Stimulated activated CD8-positive, alpha-beta memory T cell treated with anti-CD3 and anti-CD28 coated beads, Interleukin-4, amount 100 ng/mL, for 1 hour (primary cell): ENCODE measurements around the gene FBL.
A peak's percentile ranks its signal among the peaks of the same experiment; 100 is the strongest.

Experiments
- DNase-seq, 2 donors: peaks; one replicate each; pipeline ENCODE4 v3.0.0-alpha.2; 2020; ENCODE audit warnings: low read depth in 2 of 2, low spot score in 1 of 2

Gene FBL

GRCh38 chr19:39843919-39844793, 2.0 kb downstream of the FBL start:
- DNase-seq = no peak

GRCh38 chr19:39842693-39843435, 3.3 kb downstream of the FBL start:
- no peak for DNase-seq

DNA sequence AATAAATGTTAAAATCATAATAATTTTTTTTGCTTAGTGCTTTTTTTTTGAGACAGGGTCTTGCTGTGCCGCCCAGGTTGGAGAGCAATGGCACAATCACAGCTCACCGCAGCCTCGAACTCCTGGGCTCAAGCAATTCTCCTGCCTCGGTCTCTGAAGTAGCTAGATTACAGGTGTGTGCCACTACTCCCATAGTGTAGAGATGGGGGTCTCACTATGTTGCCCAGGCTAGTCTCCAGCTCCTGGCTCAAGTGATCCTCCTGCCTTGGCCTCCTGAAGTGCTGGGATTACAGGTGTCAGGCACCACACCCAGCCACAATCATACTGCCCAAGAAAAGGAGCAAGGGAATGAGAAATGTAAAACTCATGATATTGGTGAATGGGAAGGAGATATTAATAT, 5.1 kb downstream of the FBL start:
- DNase-seq = no peak

- no peak for DNase-seq
Observed at GRCh38 chr19:39840492-39840891, 5.7 kb downstream of the FBL start.

- no peak for DNase-seq
Observed at GRCh38 chr19:39839678-39840327, 6.4 kb downstream of the FBL start.

GRCh38 chr19:39838569-39838968, 7.6 kb downstream of the FBL start:
- DNase-seq = no peak

GRCh38 chr19:39837978-39838377, 8.2 kb downstream of the FBL start:
- no peak for DNase-seq

DNA sequence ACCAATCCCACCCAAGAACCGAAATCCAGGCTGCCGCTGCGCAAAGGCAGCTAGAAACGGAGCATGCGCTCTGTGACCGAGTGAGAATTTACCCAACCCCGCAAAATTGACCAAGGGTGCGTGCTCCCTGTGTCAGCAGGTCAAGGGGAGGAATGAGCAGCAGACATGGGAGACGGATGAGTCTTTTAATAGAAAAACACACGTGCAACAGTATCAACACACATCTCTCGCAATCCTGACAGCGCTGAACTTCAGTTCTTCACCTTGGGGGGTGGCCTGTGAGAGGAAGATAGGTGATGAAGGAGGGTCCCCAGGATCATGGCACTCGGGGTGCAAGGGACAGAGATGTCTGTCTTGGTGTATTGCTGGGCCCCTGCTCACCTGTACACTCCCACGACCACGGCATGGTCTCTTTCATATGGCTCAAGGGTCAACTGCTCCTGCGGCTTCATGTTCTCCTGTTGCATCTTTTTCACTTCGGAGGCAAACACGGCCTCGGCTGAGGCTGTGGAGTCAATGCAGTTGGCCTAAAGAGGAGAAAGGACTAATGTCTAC, 11.8 kb downstream of the FBL start:
- no peak for DNase-seq

DNA sequence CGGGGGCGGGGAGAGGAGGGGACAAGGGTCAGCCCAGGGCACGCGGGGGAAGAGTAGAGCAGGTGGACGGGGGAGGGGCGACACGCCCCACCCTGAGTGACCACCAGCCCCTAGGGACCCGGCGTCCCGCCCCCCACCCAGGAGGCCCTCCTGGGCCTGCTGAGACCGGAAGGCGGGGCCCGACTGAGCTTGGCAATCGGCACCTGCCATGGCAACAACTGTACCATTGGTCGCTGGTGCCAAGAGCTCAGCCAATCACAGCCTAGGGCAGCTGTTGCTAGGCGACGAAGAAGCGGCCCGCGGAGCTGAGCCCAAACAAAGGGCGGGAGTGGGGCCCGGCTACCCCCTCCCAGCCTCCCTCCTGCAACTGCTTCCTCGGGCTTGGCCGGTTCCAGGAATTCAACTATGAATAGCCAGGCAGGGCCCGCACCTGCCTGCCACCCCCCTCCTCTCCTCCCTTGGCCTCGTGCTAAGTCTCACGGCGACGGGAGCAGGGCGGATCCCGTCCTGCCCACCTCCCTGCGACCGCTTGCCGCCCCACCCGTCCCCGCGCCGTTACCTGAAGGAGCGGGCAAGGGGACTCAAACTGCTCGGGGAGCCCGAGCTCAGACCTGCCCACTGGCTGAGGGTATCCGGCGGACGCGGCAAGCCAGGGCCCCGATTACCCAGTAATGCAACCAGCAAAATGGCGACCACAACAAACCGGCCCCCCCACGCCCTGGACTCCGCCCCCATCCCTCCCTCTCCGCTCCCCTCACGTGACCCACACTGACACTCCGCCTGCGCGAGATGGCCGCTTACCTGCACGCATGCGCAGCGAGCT, 12.5 kb downstream of the FBL start, which contains the start of gene DYRK1B:
TSS of gene DYRK1B (minus strand) at position 699 of the 823 bp plus-strand sequence. CDS start 2,295 bp downstream, outside the sequence.
- DNase-seq = peak; percentile 95

GRCh38 chr19:39833160-39833463, 13.1 kb downstream of the FBL start:
- DNase-seq = no peak

- DNase-seq = no peak
Observed at GRCh38 chr19:39832341-39833083, 13.7 kb downstream of the FBL start.

DNA sequence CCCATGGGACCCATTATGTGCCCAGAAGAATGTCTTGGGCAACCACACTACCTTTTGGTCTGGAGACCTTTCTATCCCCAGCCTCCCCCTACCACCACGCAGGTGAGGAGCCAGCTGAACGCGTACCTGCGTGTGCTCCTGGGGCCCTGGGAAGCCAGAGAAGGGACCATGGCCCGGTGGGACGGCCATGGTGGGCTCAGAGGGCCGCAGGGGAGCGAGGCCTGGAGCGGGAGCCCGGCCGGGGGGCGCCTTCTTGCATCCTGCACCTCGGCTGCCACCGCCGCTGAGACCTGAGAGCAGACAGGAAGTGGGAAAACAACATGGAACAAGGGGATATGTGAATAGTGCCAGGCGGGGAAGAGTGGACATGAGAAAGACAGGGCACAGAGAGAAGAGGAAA, 14.5 kb downstream of the FBL start:
- no peak for DNase-seq

- no peak for DNase-seq
Observed at GRCh38 chr19:39830847-39831246, 15.3 kb downstream of the FBL start.

- DNase-seq = no peak
Observed at GRCh38 chr19:39830406-39830805, 15.8 kb downstream of the FBL start.

DNA sequence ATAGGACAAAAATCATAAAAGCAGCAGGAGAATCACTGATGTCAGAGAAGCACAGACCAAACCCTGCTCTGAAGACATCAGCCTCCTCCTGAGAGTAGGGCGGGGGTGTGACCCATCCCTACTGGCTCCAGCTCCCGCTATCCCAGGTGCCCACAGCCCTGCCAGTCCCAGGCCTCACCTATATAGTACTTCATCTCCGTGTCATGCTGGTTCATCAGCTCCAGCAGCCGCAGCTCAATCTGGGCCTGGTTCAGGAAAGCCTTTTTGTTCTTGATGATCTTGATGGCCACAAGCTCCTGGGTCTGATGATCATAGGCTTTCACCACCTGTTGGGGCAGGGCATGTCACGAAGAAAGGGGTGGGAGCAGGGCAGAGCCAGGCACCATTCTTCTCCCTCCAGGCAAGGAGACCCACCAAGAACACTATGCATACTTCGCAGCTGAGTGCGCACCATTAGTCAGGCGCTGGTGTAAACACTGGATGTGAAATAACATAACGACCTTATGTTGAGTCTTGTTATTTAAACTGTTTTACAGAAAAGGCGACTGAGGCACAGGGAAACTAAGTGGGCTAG, 16.4 kb downstream of the FBL start:
- DNase-seq = no peak

DNA sequence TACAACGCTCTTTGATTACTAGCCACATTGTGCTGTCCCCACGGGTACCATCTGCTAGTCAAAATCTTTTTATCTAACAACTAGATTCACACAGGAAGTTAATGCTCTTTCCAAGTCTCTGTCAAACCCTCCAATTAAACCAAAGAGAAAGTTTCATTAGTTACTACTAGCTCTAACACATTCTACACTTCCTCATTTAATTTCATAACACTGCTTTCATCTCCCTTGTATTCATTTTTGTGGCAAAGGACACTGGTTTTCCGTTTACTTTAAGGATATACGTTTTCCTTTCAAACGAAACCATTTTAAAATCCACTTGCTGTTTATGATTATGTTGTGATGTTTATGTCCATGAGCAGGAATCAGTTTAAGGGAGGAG, 17.5 kb downstream of the FBL start:
- no peak for DNase-seq

- DNase-seq = no peak
Observed at GRCh38 chr19:39828015-39828653, 18.0 kb downstream of the FBL start.

DNA sequence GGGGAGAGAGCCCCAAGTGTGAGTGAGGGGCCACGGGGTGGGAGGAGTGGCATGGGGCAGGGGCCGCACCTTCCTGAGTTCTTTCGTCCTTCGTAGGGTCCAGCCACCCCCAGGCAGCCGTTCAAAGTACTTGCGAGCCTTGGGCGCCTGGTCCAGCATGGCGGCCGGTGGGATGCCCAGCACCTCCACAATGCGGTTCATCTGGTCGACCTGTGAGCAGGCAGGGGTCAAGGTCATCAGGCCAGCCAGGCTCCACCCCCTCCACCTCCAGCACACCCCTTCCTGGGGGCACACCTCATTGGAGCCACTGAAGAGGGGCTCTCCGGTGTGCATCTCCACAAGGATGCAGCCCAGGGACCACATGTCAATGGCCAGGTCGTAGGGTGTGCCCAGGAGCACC, 19.0 kb downstream of the FBL start:
- no peak for DNase-seq

- no peak for DNase-seq
Observed at GRCh38 chr19:39826311-39826945, 19.8 kb downstream of the FBL start.
